ENCODE measurements around the gene MT1H. TPM values are rescaled to one million over a fixed set of nuclear protein-coding genes. Genes with fewer than 3 reads are reported as not detected.
A peak's percentile ranks its signal among the peaks of the same experiment; 100 is the strongest.

MT1H gene
- total and polyA plus RNA-seq, 2 experiments from 2014 or later, result 13.5 TPM; not detected in 1

- no peak for TF ChIP-seq EZH2 (IDR thresholded peaks at IDR 0.05; ENCODE audit: borderline replicate concordance)
- TF ChIP-seq EZH2phosphoT487 (IDR thresholded peaks at IDR 0.05; ENCODE audit: low read depth, severe bottlenecking, unreplicated experiment), result no peak
- TF ChIP-seq, protein P1, sequence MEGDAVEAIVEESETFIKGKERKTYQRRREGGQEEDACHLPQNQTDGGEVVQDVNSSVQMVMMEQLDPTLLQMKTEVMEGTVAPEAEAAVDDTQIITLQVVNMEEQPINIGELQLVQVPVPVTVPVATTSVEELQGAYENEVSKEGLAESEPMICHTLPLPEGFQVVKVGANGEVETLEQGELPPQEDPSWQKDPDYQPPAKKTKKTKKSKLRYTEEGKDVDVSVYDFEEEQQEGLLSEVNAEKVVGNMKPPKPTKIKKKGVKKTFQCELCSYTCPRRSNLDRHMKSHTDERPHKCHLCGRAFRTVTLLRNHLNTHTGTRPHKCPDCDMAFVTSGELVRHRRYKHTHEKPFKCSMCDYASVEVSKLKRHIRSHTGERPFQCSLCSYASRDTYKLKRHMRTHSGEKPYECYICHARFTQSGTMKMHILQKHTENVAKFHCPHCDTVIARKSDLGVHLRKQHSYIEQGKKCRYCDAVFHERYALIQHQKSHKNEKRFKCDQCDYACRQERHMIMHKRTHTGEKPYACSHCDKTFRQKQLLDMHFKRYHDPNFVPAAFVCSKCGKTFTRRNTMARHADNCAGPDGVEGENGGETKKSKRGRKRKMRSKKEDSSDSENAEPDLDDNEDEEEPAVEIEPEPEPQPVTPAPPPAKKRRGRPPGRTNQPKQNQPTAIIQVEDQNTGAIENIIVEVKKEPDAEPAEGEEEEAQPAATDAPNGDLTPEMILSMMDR (IDR thresholded peaks at IDR 0.05; ENCODE audit: poor library complexity), result no peak
- no peaks in the 10 kb centered on the region for H3K79me2 ChIP-seq
- WGBS (ENCODE audit: low lambda C conversion rate, missing lambda C conversion rate), result 43% methylated on average over 5 of the region's 5 CpGs
- no peak for DNase-seq (ENCODE audit: low spot score)
- H3K27me3 ChIP-seq, result peaks cover 100% of the 10 kb centered on the region
- H2AFZ ChIP-seq, result no peak overlapping the region
- H3K36me3 ChIP-seq (replicated peaks; ENCODE audit: insufficient read depth, low read depth), result no peaks in the 10 kb centered on the region
- H4K20me1 ChIP-seq (ENCODE audit: insufficient read depth, poor library complexity, severe bottlenecking), result no peaks in the 10 kb centered on the region
- H3K9me2 ChIP-seq (replicated peaks; ENCODE audit: insufficient read depth), result no peaks in the 10 kb centered on the region
- H3K27ac ChIP-seq, result no peak overlapping the region
- H3K4me1 ChIP-seq (ENCODE audit: insufficient read depth), result peaks cover 10% of the 10 kb centered on the region
- H3K9me3 ChIP-seq (ENCODE audit: low read depth), result no peaks in the 10 kb centered on the region
- H3K4me3 ChIP-seq, result no peak overlapping the region
- peak overlapping the region; percentile 76 for H3K4me2 ChIP-seq
Measured at GRCh38 chr16:56643833-56644232, 25.8 kb upstream of the MT1H start.

- no peaks in the 10 kb centered on the region for H3K9me3 ChIP-seq (ENCODE audit: low read depth)
- no peak for DNase-seq (ENCODE audit: low spot score)
- peaks cover 10% of the 10 kb centered on the region for H3K4me1 ChIP-seq (ENCODE audit: insufficient read depth)
- no peak overlapping the region for H3K4me2 ChIP-seq
- no peak overlapping the region for H3K4me3 ChIP-seq
- no peak overlapping the region for H2AFZ ChIP-seq
- no peak overlapping the region for H3K27ac ChIP-seq
- TF ChIP-seq EZH2 (IDR thresholded peaks at IDR 0.05; ENCODE audit: borderline replicate concordance) (no peak), EZH2phosphoT487 (IDR thresholded peaks at IDR 0.05; ENCODE audit: low read depth, severe bottlenecking, unreplicated experiment) (no peak)
- TF ChIP-seq, protein P1 (IDR thresholded peaks at IDR 0.05; ENCODE audit: poor library complexity), result no peak
- no peaks in the 10 kb centered on the region for H4K20me1 ChIP-seq (ENCODE audit: insufficient read depth, poor library complexity, severe bottlenecking)
- H3K36me3 ChIP-seq (replicated peaks; ENCODE audit: insufficient read depth, low read depth), result no peaks in the 10 kb centered on the region
- no peaks in the 10 kb centered on the region for H3K79me2 ChIP-seq
- peaks cover 93% of the 10 kb centered on the region for H3K27me3 ChIP-seq
- no peaks in the 10 kb centered on the region for H3K9me2 ChIP-seq (replicated peaks; ENCODE audit: insufficient read depth)
- 56% methylated on average over 1 of the region's 1 CpG for WGBS (ENCODE audit: low lambda C conversion rate, missing lambda C conversion rate)
Measured at GRCh38 chr16:56645311-56645710, 24.3 kb upstream of the MT1H start.

- H3K79me2 ChIP-seq, result no peaks in the 10 kb centered on the region
- H3K9me3 ChIP-seq (ENCODE audit: low read depth), result no peaks in the 10 kb centered on the region
- H2AFZ ChIP-seq, result no peak overlapping the region
- TF ChIP-seq EZH2phosphoT487 (IDR thresholded peaks at IDR 0.05; ENCODE audit: low read depth, severe bottlenecking, unreplicated experiment) (no peak), EZH2 (IDR thresholded peaks at IDR 0.05; ENCODE audit: borderline replicate concordance) (no peak)
- TF ChIP-seq, protein P1 (IDR thresholded peaks at IDR 0.05; ENCODE audit: poor library complexity), result no peak
- H4K20me1 ChIP-seq (ENCODE audit: insufficient read depth, poor library complexity, severe bottlenecking), result no peaks in the 10 kb centered on the region
- H3K27me3 ChIP-seq, result peaks cover 88% of the 10 kb centered on the region
- H3K36me3 ChIP-seq (replicated peaks; ENCODE audit: insufficient read depth, low read depth), result no peaks in the 10 kb centered on the region
- no peak for DNase-seq (ENCODE audit: low spot score)
- no peak overlapping the region for H3K27ac ChIP-seq
- H3K4me2 ChIP-seq, result no peak overlapping the region
- 0% methylated on average over 1 of the region's 1 CpG for WGBS (ENCODE audit: low lambda C conversion rate, missing lambda C conversion rate)
- H3K9me2 ChIP-seq (replicated peaks; ENCODE audit: insufficient read depth), result no peaks in the 10 kb centered on the region
- no peak overlapping the region for H3K4me3 ChIP-seq
- H3K4me1 ChIP-seq (ENCODE audit: insufficient read depth), result peaks cover 10% of the 10 kb centered on the region
Measured at GRCh38 chr16:56645838-56646237, 23.8 kb upstream of the MT1H start.
